Fibroblast of mammary gland (primary cell): ENCODE measurements around the gene NSD1.
"Not testable (repeated sequence)": the region's sequence is repeated elsewhere in the genome, so short reads cannot be mapped to it uniquely, and the experiment has no call there.

Source experiments
- DNase-seq: peaks from one replicate; pipeline ENCODE4 v3.0.0-alpha.2; 2010; ENCODE audit warnings: low read depth
- H3K4me3 ChIP-seq: 2 replicates; pipeline ENCODE4 v1.5.1; 2011; ENCODE audit warnings: low read depth, mild to moderate bottlenecking, low read length, moderate library complexity; ENCODE audit not compliant: control insufficient read depth
- CTCF ChIP-seq: conservative IDR thresholded peaks from 2 replicates; pipeline ENCODE4 v1.5.1; 2011; ENCODE audit warnings: low read depth, low read length, inconsistent platforms; ENCODE audit not compliant: control insufficient read depth, insufficient read depth

The NSD1 gene

GRCh38 chr5:177301503-177302165 lies 168.1 kb downstream of the NSD1 start:
- DNase-seq = peak; percentile 30
- no peak for TF ChIP-seq CTCF
- H3K4me3 ChIP-seq = no peak overlapping the region

- no peak for TF ChIP-seq CTCF
- DNase-seq = peak; percentile 36
- peak overlapping the region; percentile 98 for H3K4me3 ChIP-seq
Observed at GRCh38 chr5:177302354-177303110, 169.0 kb downstream of the NSD1 start.

GRCh38 chr5:177303121-177303924 lies 169.8 kb downstream of the NSD1 start, which contains the start of the genes PRELID1 and RAB24:
Gene PRELID1, plus strand, starts transcription at chr5:177303799. Its CDS starts 187 bp downstream, at chr5:177303986.
Gene RAB24, minus strand, starts transcription at chr5:177303719. Its CDS starts 431 bp downstream, at chr5:177303288.
- DNase-seq = peak; percentile 69
- peak within 1 kb of the TSS; percentile 98 for H3K4me3 ChIP-seq
- TF ChIP-seq CTCF = no peak

- no peak for DNase-seq
- H3K4me3 ChIP-seq = peak overlapping the region; percentile 98
- TF ChIP-seq CTCF = no peak
Observed at GRCh38 chr5:177303925-177304391, 170.4 kb downstream of the NSD1 start.

GRCh38 chr5:177304392-177305119 lies 171.0 kb downstream of the NSD1 start:
- DNase-seq = peak; percentile 41
- peak overlapping the region; percentile 98 for H3K4me3 ChIP-seq
- TF ChIP-seq CTCF = no peak

GRCh38 chr5:177306103-177306640 lies 172.6 kb downstream of the NSD1 start:
- not testable (repeated sequence) for DNase-seq, H3K4me3 ChIP-seq
